ENCODE measurements around the gene ALPL.

GRCh38 chr1:21536218-21536617 lies 27.0 kb downstream of the ALPL start:
- TF ChIP-seq YY1 (IDR thresholded peaks at IDR 0.05; ENCODE audit: low read depth, low read length) (no peak), RAD51 (IDR thresholded peaks at IDR 0.05) (no peak), ASH2L (IDR thresholded peaks at IDR 0.05; ENCODE audit: borderline replicate concordance, low read depth) (no peak), CTCF (IDR thresholded peaks at IDR 0.05 in 2 of 3, conservative IDR thresholded peaks at IDR 0.05 in 1 of 3; ENCODE audit: control insufficient read depth in 2 of 3, extremely low read depth in 1 of 3, insufficient read depth in 1 of 3, low read depth in 3 of 3, low read length in 3 of 3) (no peak), SIN3A (IDR thresholded peaks at IDR 0.05; ENCODE audit: low read depth, low read length) (no peak)

Measured in GM12878 (cell line).